Measurements from ENCODE around the gene RAMACL. TPM values are rescaled to one million over a fixed set of nuclear protein-coding genes. Genes with fewer than 3 reads are reported as not detected.

Gene RAMACL
- total RNA-seq, 6 experiments from 2014 or later, result 0.19 to 1.4 (median 0.65) TPM

- ATAC-seq (no peak), DNase-seq (no peak)
- H3K27ac ChIP-seq, result no peak overlapping the region
- H3K27me3 ChIP-seq, result no peaks in the 10 kb centered on the region
- H3K9me3 ChIP-seq, result no peaks in the 10 kb centered on the region
- H3K4me1 ChIP-seq, result peaks cover 0 to 21% (median 9%) of the 10 kb centered on the region in 4 donors
- no peak overlapping the region for H3K4me3 ChIP-seq
- H3K36me3 ChIP-seq, result no peaks in the 10 kb centered on the region
- WGBS (ENCODE audit: insufficient coverage, low coverage, low lambda C conversion rate, missing lambda C conversion rate), result 95% methylated on average over 8 of the region's 12 CpGs
- TF ChIP-seq CTCF (IDR thresholded peaks at IDR 0.05) (no peak), POLR2A (IDR thresholded peaks at IDR 0.05) (no peak)
- intact Hi-C loops (cut with DNase I), result no loop called here
Observed at GRCh38 chr6:166558156-166559005, 28.1 kb downstream of the RAMACL start.

GRCh38 chr6:166556863-166557322 is 29.6 kb downstream of the RAMACL start:
- intact Hi-C loops (cut with DNase I), result no loop called here
- 20% methylated on average over 3 of the region's 16 CpGs for WGBS (ENCODE audit: insufficient coverage, low coverage, low lambda C conversion rate, missing lambda C conversion rate)
- DNase-seq (peak; percentile 88 to 97 (median 95)), ATAC-seq (peak; percentile 93 to 98 (median 95))
- peak overlapping the region; percentile 73 to 78 (median 73) for H3K27ac ChIP-seq
- H3K9me3 ChIP-seq, result no peaks in the 10 kb centered on the region
- no peaks in the 10 kb centered on the region for H3K27me3 ChIP-seq
- peaks cover 0 to 21% (median 10%) of the 10 kb centered on the region in 4 donors for H3K4me1 ChIP-seq
- no peaks in the 10 kb centered on the region for H3K36me3 ChIP-seq
- H3K4me3 ChIP-seq, result peak overlapping the region in 2 of 3 donors; percentile 19 to 27
- TF ChIP-seq CTCF (IDR thresholded peaks at IDR 0.05) (no peak), POLR2A (IDR thresholded peaks at IDR 0.05) (peak; percentile 93)

DNA sequence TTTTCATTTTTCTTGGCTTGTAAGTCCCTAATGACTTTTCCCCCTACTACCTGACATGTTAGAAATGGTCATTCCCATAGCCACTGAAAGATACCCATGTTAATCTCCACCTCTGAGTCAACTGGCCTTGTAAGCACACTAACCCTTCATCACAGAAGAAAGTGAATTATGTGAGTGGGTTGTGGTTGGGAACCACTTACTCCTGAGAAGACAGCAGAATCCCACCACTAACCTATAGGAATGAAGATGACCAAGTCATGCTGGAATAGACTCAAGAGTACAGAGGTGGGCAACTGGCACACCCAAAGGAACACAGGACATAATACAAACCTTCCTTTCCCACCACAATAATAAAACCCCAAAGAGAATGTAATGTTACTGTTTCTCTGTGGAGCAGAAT is 30.1 kb downstream of the RAMACL start:
- no peak overlapping the region for H3K4me3 ChIP-seq
- peak overlapping the region; percentile 12 to 58 (median 12) for H3K27ac ChIP-seq
- no peak for TF ChIP-seq POLR2A (IDR thresholded peaks at IDR 0.05)
- no peak for TF ChIP-seq CTCF (IDR thresholded peaks at IDR 0.05)
- H3K9me3 ChIP-seq, result no peaks in the 10 kb centered on the region
- H3K4me1 ChIP-seq, result peaks cover 0 to 21% (median 10%) of the 10 kb centered on the region in 4 donors
- ATAC-seq (no peak), DNase-seq (no peak)
- intact Hi-C loops (cut with DNase I), result no loop called here
- H3K36me3 ChIP-seq, result no peaks in the 10 kb centered on the region
- no peaks in the 10 kb centered on the region for H3K27me3 ChIP-seq

GRCh38 chr6:166555086-166555485 is 31.4 kb downstream of the RAMACL start:
- DNase-seq, result no peak
- peaks cover 0 to 21% (median 10%) of the 10 kb centered on the region in 4 donors for H3K4me1 ChIP-seq
- ATAC-seq, result no peak
- no peak overlapping the region for H3K4me3 ChIP-seq
- intact Hi-C loops (cut with DNase I), result no loop called here
- no peak overlapping the region for H3K27ac ChIP-seq
- 87% methylated on average over 6 of the region's 6 CpGs for WGBS (ENCODE audit: insufficient coverage, low coverage, low lambda C conversion rate, missing lambda C conversion rate)
- TF ChIP-seq POLR2A (IDR thresholded peaks at IDR 0.05) (no peak), CTCF (IDR thresholded peaks at IDR 0.05) (no peak)
- no peaks in the 10 kb centered on the region for H3K36me3 ChIP-seq
- H3K9me3 ChIP-seq, result no peaks in the 10 kb centered on the region
- H3K27me3 ChIP-seq, result no peaks in the 10 kb centered on the region
